ENCODE data around the gene MYLK4. TPM values are rescaled to one million over a fixed set of nuclear protein-coding genes. Genes with fewer than 3 reads are reported as not detected.

Gene MYLK4
- total RNA-seq, 2 donors from 2014 or later: 0.20 to 0.35 TPM

- H3K9me3 ChIP-seq: no peaks in the 10 kb centered on the region
- H3K27ac ChIP-seq: no peak overlapping the region
- H3K4me3 ChIP-seq: no peak overlapping the region
- TF ChIP-seq CTCF (IDR thresholded peaks at IDR 0.05): no peak
- H3K4me1 ChIP-seq: no peaks in the 10 kb centered on the region
- H3K36me3 ChIP-seq: no peaks in the 10 kb centered on the region
- no peak for DNase-seq
- H3K27me3 ChIP-seq: no peaks in the 10 kb centered on the region
- no peak overlapping the region for H3K9ac ChIP-seq (ENCODE audit: low read depth in 2 of 2, low read length in 2 of 2)
- intact Hi-C loops (cut with DNase I): no loop called here
These were observed 11.4 kb downstream of the MYLK4 start for GRCh38 chr6:2739335-2739734.

GRCh38 chr6:2738373-2738979 is 12.2 kb downstream of the MYLK4 start:
- peak; percentile 44 for DNase-seq
- H3K9ac ChIP-seq (ENCODE audit: low read depth in 2 of 2, low read length in 2 of 2): no peak overlapping the region
- no peaks in the 10 kb centered on the region for H3K4me1 ChIP-seq
- no peak overlapping the region for H3K4me3 ChIP-seq
- intact Hi-C loops (cut with DNase I): no loop called here
- H3K27ac ChIP-seq: no peak overlapping the region
- H3K36me3 ChIP-seq: no peaks in the 10 kb centered on the region
- H3K27me3 ChIP-seq: no peaks in the 10 kb centered on the region
- no peaks in the 10 kb centered on the region for H3K9me3 ChIP-seq
- peak; percentile 53 for TF ChIP-seq CTCF (IDR thresholded peaks at IDR 0.05)

- Histone ChIP-seq H3K27me3 (no peaks in the 10 kb centered on the region), H3K36me3 (no peaks in the 10 kb centered on the region), H3K9ac (ENCODE audit: low read depth in 2 of 2, low read length in 2 of 2) (no peak overlapping the region), H3K9me3 (no peaks in the 10 kb centered on the region), H3K4me3 (no peak overlapping the region), H3K27ac (no peak overlapping the region), H3K4me1 (no peaks in the 10 kb centered on the region)
- TF ChIP-seq CTCF (IDR thresholded peaks at IDR 0.05): no peak
- no peak for DNase-seq
- intact Hi-C loops (cut with DNase I): no loop called here
These were observed 12.8 kb downstream of the MYLK4 start for GRCh38 chr6:2737885-2738284.

GRCh38 chr6:2734488-2735166 is 16.1 kb downstream of the MYLK4 start:
- Histone ChIP-seq H3K4me3 (no peak overlapping the region), H3K27me3 (no peaks in the 10 kb centered on the region), H3K27ac (no peak overlapping the region), H3K9ac (ENCODE audit: low read depth in 2 of 2, low read length in 2 of 2) (no peak overlapping the region), H3K36me3 (no peaks in the 10 kb centered on the region), H3K9me3 (no peaks in the 10 kb centered on the region), H3K4me1 (no peaks in the 10 kb centered on the region)
- intact Hi-C loops (cut with DNase I): no loop called here
- DNase-seq: no peak
- TF ChIP-seq CTCF (IDR thresholded peaks at IDR 0.05): no peak

GRCh38 chr6:2733736-2734480 is 16.8 kb downstream of the MYLK4 start:
- intact Hi-C loops (cut with DNase I): no loop called here
- no peak for DNase-seq
- no peak overlapping the region for H3K4me3 ChIP-seq
- H3K36me3 ChIP-seq: no peaks in the 10 kb centered on the region
- no peak overlapping the region for H3K27ac ChIP-seq
- H3K9ac ChIP-seq (ENCODE audit: low read depth in 2 of 2, low read length in 2 of 2): no peak overlapping the region
- H3K4me1 ChIP-seq: no peaks in the 10 kb centered on the region
- no peak for TF ChIP-seq CTCF (IDR thresholded peaks at IDR 0.05)
- no peaks in the 10 kb centered on the region for H3K9me3 ChIP-seq
- no peaks in the 10 kb centered on the region for H3K27me3 ChIP-seq
